ENCODE data around the gene WASF2. TPM values are rescaled to one million over a fixed set of nuclear protein-coding genes. Genes with fewer than 3 reads are reported as not detected.
"Not testable (repeated sequence)": the region's sequence is repeated elsewhere in the genome, so short reads cannot be mapped to it uniquely, and the experiment has no call there.

WASF2 gene, protein sequence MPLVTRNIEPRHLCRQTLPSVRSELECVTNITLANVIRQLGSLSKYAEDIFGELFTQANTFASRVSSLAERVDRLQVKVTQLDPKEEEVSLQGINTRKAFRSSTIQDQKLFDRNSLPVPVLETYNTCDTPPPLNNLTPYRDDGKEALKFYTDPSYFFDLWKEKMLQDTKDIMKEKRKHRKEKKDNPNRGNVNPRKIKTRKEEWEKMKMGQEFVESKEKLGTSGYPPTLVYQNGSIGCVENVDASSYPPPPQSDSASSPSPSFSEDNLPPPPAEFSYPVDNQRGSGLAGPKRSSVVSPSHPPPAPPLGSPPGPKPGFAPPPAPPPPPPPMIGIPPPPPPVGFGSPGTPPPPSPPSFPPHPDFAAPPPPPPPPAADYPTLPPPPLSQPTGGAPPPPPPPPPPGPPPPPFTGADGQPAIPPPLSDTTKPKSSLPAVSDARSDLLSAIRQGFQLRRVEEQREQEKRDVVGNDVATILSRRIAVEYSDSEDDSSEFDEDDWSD
- total RNA-seq, result 40.3 TPM

DNA sequence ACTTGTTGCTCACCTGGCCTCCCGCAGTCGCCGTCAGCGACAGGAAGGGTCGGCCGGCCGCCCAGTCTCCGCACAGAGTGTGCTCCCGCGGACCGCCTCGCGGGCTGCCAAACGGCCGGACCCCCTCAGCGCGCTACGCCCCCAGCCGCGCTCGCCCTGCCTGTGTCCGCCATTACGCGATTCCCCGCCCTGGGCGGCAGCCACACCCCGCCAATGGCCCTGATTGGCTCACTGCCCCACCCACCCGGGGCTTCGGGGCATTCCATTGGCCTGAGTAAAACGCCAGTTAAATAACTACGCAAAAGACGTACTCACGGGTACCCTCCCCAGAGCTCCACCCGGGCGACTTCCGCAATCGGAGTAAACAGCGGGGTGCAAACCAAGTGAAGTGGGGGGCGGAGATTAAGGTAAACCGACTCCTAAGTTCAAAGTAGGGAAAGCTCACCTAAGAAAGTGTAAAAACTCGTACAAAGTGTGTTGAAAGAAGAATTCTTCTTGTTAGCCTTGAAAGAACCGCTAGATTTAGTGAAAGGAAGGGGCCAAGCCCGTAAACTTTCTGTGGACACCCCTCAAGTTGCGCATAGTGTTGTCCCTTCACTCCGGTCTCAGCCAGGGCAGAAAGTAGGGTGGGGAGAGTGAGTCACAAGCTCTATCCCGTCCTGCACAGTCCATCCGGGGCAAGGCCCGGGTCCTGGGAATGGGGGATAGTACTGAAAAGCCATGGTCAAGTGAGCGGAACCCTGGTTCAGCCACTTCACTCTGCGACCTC is at the start of gene WASF2:
TSS of gene WASF2 (minus strand) at position 195 of the 769 bp plus-strand sequence. CDS start 61,277 bp downstream, outside the sequence.
- DNase-seq, result peak; percentile 99

DNA sequence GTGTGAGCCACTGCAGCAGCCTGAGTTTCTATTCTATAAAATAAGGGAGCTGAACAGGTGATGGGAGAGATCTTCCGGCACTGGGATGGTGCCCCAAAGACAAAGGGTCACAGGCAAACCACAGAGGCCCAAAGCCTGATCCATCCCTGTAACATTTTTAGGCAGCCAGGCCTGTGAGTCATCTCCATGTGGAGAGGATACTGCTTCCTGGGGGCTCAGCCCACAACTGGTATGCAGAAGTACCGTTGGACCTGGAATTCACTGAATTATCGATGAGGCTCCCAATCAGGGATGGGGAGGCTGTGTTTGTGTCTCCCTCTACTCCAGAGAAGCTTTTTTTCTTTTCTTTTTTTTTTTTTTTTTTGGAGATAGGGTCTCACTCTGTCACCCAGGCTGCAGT is 48.8 kb upstream of the WASF2 start:
- no peak for DNase-seq

DNA sequence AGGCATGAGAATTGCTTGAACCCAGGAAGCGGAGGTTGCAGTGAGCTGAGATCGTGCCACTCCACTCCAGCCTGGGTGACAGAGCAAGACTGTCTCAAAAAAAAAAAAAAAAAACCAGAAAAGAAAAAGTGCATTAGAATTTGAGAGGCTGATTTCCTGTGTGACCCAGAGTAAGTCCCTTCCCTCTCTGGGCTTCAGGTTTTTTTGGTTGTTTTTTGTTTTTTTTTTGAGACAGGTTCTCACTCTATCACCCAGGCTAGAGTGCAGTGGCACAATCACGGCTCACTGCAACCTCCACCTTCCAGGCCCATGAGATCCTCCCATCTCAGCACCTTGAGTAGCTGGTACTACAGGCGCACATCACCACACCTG is 48.3 kb upstream of the WASF2 start:
- DNase-seq, result not testable (repeated sequence)

DNA sequence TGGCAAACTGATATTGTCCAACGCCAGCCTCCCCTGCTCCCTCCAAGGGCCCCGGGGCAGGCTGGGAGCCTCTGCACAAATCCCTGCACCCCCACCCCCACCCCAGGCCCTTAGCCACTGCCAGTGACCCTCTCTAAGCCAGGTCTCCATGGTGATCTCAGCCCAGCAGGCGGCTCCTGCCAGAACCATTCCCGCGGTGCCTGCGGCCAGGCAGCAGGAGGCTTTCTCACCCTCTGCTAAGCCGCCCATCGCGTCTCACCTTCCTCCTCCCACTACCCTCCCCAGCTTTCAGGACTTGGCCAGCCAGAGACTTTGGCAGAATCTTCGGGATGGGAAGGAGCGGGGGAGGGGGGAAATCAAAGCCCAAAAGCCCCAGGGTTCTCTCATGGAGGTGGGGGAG is 46.8 kb upstream of the WASF2 start:
- DNase-seq, result peak; percentile 78

DNA sequence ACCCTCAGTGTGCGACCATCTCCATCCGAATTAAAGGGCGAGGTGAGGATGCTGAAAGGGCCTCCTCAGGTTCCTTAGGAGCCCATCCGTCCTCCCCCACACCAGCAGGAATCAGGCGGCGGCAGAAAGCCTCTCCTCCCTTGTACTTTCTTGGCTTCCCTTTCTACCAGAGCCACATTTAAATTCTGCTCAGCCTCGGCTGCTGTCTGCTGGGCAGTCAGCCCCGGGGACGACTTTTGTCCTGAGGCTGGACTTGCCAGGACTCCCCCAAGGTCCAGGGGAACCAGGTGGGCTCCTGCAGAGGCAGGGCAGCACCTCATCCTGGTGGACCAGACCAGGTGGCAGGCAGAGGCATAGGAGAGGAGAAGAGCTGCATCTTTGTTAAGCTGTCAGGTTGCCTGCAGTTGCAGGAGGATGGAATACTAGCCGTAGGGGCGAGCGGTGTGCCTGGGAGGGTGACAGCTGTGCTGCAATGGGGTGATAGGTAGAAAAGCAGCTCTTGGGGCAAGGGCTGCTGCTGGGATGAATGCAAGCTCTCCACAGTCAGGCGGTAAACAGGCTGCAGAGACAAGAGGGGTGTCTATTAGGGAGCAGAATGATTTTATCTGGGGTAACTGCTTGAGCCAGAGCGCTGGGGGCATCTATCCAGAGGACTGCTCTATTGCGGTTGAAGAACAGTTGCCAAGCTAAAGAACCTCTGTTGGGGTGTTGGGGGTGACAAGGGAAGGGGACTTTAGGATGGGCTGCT is 46.2 kb upstream of the WASF2 start:
- no peak for DNase-seq

DNA sequence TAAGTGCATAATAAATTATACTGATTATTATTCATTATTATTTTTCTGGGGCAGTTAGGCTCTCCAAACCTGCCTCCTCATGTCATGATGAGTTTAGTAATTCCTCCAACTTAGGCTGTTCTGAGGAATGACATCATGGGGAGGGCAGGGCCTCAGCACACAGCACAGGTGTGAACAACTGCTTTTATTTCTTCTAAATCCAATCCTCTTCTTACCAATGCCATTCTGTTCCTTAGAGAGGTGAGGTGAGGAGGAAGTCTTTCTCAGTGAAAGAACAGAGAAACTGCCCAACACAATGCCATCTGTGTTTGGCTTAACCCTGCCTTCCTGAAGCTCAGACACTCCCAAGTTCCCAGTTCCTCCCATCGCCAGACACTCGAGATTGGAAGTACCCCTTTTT is 45.4 kb upstream of the WASF2 start:
- DNase-seq, result peak; percentile 37

DNA sequence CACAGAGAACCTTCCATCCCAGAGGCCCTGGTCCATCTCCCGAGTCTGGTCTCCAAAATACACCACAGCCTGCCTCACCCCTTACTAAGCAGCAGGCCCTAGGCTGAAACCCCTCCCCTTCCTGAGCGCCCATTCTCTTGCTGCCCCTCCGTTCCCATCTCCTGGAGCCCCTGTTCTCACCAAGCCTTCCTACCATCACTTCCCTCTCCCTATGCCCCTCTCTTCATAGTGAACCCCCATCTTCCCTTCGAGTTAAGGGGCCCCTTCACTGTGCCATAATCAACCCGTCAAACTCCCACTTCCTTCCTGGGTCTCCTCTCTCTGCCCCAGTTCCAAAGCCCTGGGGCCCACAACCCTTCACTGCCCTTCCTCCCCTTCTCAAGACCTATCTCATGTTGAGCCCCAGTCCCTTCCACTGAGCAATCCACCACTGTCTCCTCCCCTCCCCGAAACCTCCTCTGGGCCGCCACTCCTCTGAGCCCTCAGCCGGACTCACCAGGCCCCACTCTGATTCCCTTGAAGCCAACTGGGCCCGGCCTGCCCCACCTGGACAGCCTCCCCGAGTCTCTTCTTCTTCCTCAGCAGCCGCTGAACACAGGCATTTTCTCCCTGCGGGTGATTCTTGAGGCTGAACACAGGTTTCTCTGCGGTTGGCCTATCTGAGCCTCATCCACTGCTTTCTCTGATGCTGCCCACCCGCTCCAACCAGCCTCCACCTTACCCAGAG is 42.2 kb upstream of the WASF2 start:
- no peak for DNase-seq

DNA sequence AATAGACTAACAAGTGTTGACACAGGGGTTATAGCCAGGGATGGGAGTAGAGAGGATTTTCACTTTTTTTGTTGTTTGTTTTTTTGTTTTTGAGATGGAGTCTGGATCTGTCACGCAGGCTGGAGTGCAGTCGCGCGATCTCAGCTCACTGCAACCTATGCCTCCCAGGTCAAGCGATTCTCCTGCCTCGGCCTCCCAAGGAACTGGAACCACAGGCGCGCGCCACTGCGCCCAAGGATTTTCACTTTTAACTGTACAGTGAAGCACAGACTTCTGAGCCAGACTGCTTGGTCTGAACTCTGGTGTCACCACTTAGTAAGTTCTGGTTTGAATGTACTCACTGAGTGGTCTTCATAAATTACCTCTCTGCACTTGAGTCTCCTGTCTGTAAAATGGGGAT is 40.2 kb upstream of the WASF2 start:
- no peak for DNase-seq

DNA sequence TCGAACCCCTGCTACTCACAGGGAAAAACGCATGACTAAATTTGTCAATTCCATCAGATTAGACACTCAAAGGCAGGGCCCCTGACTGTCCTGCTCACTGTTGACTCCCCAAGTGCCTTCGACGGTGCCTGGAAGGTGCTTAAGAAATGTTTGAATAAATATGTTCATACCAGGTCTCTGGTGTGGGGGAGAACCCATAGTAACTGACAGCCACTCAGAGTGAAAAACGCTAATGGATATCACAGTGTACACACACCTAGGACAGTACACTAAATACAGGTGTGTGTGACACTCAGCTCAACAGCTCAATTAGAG is 39.7 kb upstream of the WASF2 start:
- DNase-seq, result no peak

DNA sequence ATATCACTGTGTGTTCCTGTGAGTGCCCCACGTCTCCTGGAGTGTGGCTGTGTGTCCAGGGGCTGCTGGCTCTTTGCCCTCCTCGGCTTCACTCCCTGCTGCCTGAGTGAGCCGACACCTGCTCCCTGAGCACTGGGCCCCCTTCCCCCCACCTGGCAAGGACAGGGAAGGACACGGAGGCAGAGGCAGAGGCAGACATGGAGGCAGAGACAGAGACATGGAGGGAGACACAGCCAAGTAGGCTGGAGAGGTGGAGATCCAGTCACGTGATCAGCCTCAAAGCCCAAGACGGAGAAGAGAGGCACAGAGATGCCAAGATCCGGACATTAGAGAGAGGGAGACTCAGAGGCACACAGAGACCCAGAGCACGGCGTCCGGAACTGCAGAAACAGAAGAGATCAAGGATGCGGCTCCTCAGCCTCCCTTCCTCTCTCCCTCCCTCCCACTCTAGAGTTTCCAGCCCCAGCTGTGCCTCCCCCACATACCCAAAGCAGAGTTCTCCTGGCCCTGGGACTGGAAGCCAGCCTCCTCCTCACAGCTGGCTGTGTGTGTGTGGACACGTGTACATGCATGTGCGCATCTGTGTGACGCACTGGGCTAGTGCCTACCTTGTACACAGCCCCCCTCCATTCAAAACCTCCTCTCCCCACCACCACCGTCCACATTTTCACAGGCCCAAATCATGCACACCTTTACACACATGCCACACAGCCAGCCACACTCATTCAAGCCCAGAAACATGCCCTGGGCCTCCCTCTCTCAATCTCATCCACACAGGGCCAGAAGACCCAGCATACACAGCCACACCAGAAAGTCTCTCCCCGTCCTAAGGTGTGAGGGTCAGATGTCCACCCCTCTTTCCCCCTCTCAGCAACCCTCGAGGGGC is 39.1 kb upstream of the WASF2 start:
- DNase-seq, result peak; percentile 94

DNA sequence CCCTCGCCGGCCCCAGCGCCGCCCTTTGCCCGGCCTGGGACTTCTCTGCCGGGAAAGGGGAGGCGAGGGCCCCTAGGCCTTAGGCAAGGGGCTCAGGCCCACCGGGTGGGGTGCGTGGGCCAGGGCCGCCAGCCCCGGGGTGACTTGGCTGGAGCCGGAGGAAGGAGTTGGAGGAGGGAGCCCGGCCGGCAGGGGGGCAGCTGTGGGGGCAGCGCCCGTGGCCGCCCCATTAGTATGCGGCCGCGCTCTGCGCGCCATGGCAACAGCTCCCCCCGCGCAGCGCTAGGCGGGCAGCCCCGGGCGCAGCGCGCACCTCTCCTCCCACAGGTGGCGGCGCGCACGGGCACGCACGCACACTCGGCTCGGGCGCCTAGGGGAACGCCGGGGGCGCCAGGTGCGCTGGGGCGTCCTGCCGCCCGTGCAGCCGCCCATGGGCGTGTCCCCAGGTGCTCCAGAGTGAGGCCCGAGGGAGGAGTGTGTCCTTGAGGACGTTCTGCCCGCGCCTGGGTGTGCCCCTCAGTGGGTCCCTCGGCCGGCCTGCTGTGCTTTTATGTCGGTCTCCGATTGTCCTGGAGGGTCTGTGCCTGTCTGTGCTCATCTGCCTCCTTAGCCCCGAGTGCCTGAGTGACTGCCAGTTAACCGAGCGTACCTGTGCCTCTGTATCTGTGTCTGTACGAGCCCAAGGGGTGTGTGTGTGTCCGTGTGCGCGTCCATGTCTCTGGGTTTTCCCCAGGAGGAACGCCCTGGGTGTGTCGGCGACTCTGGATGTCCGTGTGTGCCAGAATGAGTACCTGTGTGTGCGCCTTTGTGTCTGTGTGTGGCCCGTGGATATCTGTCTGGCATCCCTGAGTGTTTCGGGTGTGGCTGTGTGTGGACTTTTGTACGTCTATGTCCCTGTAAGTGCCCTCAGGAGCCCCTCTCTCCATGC is 38.2 kb upstream of the WASF2 start:
- peak; percentile 81 for DNase-seq

DNA sequence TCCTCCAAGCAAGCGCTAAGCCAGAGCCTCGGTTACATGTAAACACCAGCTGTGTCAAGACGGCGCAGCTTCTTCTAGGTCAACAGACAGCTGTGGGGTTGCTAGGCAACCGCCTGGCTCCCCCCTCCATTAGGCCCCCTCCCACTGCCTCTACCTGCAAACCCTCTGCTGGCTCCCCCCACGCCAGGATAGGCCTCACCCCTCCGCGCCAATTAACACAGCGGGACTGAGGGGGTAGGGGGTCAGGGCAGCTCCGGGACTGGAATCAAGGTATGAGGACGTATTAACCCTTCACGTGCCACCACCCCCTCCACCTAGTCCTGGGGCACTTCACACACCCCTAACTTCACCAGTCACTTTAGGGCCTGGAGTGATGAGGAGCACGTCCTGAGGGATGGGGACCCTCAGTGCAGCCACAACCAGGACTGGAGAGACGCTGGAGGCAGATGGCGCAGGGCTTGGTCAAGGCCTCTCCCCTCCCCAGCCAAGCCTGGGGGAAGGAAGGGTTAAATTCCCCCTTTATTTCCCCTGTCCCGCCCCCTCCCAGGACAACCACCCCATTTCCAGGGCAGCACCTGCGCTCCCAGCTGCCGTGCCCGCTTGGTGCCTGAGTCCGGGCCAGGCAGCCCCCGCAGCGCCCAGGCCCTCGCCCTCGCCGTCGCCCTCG is 37.4 kb upstream of the WASF2 start:
- peak; percentile 97 for DNase-seq

DNA sequence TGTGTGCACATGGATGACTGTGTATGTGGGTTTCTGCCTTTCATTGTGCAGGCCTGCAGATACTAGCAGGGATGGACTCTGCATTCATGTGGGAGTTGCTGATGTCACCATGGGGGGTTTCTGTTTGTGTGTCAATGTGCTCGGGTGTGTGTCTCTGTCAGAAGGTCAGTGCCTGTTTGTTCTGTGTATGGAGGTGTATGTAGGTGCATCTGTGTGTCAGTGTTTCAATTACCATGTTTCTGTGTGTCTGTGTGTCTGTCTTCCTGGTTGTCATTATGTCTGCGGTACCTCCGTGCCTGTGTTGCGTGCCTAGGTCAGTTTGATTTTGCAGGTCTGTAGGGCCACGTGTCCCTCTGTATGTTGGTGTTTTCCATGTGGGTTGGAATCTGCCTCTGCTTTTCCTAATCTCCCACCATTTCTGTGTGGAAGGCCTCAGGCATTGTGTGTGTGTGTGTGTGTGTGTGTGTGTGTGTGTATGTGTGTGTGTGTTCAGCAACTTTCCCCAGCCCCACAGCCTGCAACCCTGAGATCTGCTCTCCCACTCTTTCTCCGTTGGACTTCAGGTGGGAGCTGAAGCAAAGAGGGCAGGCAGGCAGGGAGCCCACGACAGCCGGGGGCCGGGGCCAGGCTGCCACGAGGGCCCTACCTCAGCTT is 36.7 kb upstream of the WASF2 start:
- DNase-seq, result no peak

DNA sequence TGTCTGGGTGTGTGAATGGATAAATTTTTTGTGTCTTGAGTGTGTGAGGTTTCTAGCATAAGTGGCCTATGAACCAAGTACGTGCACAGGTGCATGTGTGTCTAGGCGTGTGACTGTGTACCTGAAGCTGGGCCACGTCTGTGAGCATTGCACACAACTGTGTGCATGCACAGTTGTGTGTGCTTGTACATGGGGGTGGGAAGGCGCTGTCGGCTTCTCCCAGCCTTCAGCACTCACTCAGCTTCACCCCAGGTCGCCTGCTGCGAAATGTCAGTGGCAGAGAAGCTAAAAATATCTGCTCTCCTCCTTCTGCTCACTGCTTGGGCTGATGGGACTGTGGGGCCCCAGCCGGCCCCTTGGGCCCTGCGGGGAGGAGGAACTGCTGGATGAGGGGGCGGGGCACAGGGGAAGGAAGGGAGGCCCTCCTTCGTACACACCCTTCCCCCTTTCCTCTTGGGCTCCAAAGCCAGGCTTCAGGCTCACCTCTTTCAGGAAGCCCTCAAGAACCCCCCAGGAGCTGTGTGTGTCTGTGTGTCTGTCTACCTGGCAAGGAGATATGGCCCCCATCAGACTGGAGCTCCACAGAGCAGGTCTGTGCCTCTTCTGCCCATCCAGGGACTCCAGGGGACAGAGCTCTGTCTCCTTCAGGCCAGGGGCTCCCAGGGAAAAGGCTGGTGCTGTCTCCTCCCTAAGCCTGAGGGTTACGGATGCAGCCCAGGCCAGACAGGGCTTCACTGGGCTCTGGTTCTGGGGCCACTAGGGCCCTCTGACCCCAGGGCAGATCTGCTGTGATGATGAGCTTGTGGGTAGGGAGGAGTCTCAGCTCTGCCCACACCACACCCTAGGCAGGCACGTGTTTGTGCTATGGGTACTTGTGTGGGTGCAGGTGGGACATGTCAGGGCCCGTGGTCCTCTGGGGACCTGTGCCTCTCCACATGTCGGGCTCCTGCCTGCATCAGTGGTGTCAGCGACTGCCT is 35.6 kb upstream of the WASF2 start:
- DNase-seq, result peak; percentile 92

DNA sequence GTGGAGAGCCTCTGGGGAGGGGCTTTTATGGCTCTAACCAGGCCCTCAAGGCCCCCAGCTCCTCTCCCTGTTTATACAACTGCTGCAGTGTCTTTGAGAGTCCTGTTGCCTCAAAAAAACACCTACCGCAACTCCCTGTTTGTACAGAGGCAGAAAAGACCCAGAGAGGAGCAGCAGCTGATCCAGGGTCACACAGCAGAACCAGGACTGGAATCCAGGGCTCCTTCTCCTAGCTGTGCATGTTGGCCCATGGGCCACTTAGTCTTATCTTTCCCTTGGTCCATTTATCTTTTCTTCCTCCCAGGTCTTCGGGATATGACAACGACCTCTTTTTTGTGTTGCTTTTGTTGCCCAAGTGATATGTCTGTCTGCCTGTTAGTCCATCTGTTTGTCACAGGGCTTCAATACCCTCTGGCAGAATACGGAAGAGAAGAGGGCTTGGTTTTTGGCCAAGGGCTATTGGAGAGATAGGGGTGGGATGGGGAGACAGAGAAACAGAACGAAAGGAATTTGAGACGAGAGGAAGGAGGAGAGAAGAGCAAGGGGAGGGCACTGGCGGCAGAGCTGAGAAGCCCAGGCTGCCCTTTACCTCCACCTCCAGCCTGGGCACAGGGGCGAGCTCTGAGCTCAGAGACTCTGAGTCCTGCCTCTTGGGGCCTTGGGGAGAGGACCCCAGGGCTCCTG is 33.5 kb upstream of the WASF2 start:
- no peak for DNase-seq

DNA sequence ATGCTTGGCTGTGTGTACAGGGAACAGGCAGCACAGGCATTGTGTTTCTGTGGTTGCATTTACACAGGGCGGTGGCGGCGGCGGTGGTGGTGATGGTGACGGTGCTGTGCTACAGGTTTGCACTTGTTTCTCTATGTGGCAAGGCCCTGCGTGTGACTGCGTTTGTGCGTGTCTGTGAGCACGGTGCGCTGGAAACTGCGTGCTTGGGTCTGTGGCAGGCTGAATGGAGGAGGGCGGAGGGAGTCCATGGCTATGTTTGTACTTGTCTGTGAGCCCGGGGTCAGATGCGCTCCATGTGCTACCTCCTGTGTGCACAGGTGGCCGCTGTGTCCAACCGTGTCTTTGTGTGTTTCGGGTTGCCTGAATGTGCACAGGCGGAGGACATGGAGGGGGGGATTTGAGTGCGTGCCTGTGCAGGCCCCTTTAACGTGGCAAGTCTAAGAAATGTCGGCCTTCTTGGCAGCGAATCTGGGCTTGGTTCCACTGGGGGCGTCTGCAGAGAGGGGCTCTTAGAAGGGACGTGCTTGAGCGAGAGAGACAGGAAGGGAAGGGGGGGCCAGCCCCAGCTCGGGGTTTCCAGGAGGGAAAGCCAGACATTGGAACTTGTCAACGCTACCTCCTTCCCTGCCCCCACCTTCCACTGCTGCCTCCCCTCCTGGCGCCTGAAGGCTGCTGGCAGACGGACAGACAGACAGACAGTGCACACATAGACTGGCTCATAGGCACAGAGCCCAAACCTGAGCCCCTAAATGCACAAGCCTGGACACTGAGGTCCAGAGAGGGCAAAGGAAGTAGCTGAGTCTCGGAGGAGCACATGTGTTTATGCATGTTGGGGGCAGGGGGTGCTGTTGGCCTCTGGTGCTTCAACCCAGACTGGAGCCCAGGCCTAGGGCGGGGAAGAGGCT is 32.7 kb upstream of the WASF2 start:
- peak; percentile 96 for DNase-seq

Data from tongue (tissue), 2 donors.